SK-N-SH (cell line): Measurements from ENCODE around the gene EXPH5. TPM values are rescaled to one million over a fixed set of nuclear protein-coding genes. Genes with fewer than 3 reads are reported as not detected.
"Not testable (repeated sequence)": the region's sequence is repeated elsewhere in the genome, so short reads cannot be mapped to it uniquely, and the experiment has no call there.

Experiments used
- CTCF ChIA-PET: fragments of 300-600, 350-600 bp; formaldehyde crosslinking; extraction: SDS; loops from one replicate; lab custom pipeline; 2021; lab: Yijun Ruan, JAX
- POLR2A ChIA-PET: fragments of 350-600 bp; sonication (Branson Sonifier 250); formaldehyde crosslinking; extraction: SDS; loops from one replicate; lab custom pipeline; 2020; ENCODE audit warnings: antibody characterized with exemption, inconsistent platforms; lab: Yijun Ruan, JAX
- DNase-seq: peaks from one replicate; pipeline ENCODE4 v3.0.0; 2012
- H2AFZ ChIP-seq: fragments of 200-600 bp; sonication (generic); 2 replicates; pipeline ENCODE4 v1.8.1; 2016; ENCODE audit warnings: antibody characterized with exemption, mild to moderate bottlenecking, low read depth
- H3F3A ChIP-seq: fragments of 200-600 bp; sonication (generic); replicated peaks from 2 replicates; pipeline ENCODE3; 2016; ENCODE audit warnings: antibody characterized with exemption, mild to moderate bottlenecking; ENCODE audit not compliant: insufficient read depth
- H3K27ac ChIP-seq, 2 experiments: fragments of 200-500 bp in 1 of 2; fragments of 200-600 bp in 1 of 2; sonication (Bioruptor generic) in 1 of 2; sonication (generic), shearing (Covaris generic) in 1 of 2; 2 replicates each; pipeline versions ENCODE4 v1.5.1 to v1.6.1; 2014 to 2016; ENCODE audit warnings: low read depth in 2 of 2, inconsistent platforms in 1 of 2, low read length in 1 of 2, mild to moderate bottlenecking in 1 of 2, mixed read lengths in 1 of 2
- H3K27me3 ChIP-seq: fragments of 200-600 bp; sonication (generic), shearing (Covaris generic); 2 replicates; pipeline ENCODE4 v1.6.1; 2016; ENCODE audit warnings: mixed run types; ENCODE audit not compliant: insufficient read depth
- H3K36me3 ChIP-seq, 2 experiments: fragments of 200-500 bp in 1 of 2; fragments of 200-600 bp in 1 of 2; sonication (Bioruptor generic) in 1 of 2; sonication (generic) in 1 of 2; replicated peaks in 1 of 2; 2 replicates each; pipeline versions ENCODE3 to v1.5.1; 2014 to 2016; ENCODE audit warnings: low read length in 1 of 2, mild to moderate bottlenecking in 1 of 2; ENCODE audit not compliant: insufficient read depth in 2 of 2, control insufficient read depth in 1 of 2
- H3K4me1 ChIP-seq, 2 experiments: fragments of 200-500 bp in 1 of 2; fragments of 200-600 bp in 1 of 2; sonication (Bioruptor generic) in 1 of 2; sonication (generic), shearing (Covaris generic) in 1 of 2; 2 replicates each; pipeline versions ENCODE4 v1.5.1 to v1.6.1; 2014 to 2016; ENCODE audit warnings: low read depth in 1 of 2, low read length in 1 of 2, mixed run types in 1 of 2; ENCODE audit not compliant: insufficient read depth in 2 of 2, control insufficient read depth in 1 of 2
- H3K4me2 ChIP-seq: fragments of 200-600 bp; sonication (generic), shearing (Covaris generic); 2 replicates; pipeline ENCODE4 v1.6.1; 2017; ENCODE audit warnings: mixed run types
- H3K4me3 ChIP-seq, 2 experiments: fragments of 200-500 bp in 1 of 2; fragments of 200-600 bp in 1 of 2; sonication (Bioruptor generic) in 1 of 2; sonication (generic), shearing (Covaris generic) in 1 of 2; 2 replicates each; pipeline versions ENCODE4 v1.5.1 to v1.8.1; 2014 to 2016; ENCODE audit warnings: low read depth in 2 of 2, inconsistent platforms in 1 of 2, low read length in 1 of 2, mild to moderate bottlenecking in 1 of 2, mixed read lengths in 1 of 2, moderate library complexity in 1 of 2
- H3K79me2 ChIP-seq: fragments of 200-600 bp; sonication (generic); 2 replicates; pipeline ENCODE4 v1.8.1; 2017; ENCODE audit warnings: mild to moderate bottlenecking; ENCODE audit not compliant: insufficient read depth
- H3K9ac ChIP-seq: fragments of 200-600 bp; sonication (generic); 2 replicates; pipeline ENCODE4 v1.6.1; 2017; ENCODE audit warnings: mixed run types
- H3K9me2 ChIP-seq: fragments of 200-600 bp; sonication (generic); 2 replicates; pipeline ENCODE4 v1.6.1; 2017; ENCODE audit warnings: mixed run types
- H3K9me3 ChIP-seq: fragments of 200-600 bp; sonication (generic); 2 replicates; pipeline ENCODE4 v1.6.1; 2017; ENCODE audit warnings: mixed run types, mild to moderate bottlenecking, moderate library complexity
- H4K20me1 ChIP-seq: fragments of 200-600 bp; sonication (generic); 2 replicates; pipeline ENCODE4 v1.6.1; 2017; ENCODE audit warnings: mild to moderate bottlenecking, mixed run types; ENCODE audit not compliant: insufficient read depth
- CHD2 ChIP-seq: fragments of 150-350 bp; IDR thresholded peaks from 2 replicates; pipeline ENCODE4 v1.6.1; 2018; ENCODE audit warnings: low read length; ENCODE audit not compliant: partially characterized antibody
- EP300 ChIP-seq, 2 experiments: IDR thresholded peaks; 2 replicates each; pipeline versions ENCODE4 v1.4.0 to v1.6.1; 2012; ENCODE audit warnings: borderline replicate concordance in 1 of 2, low read depth in 1 of 2, low read length in 1 of 2
- GABPA ChIP-seq: IDR thresholded peaks from 2 replicates; pipeline ENCODE4 v1.4.0; 2012; ENCODE audit warnings: low read depth, mild to moderate bottlenecking
- MEF2A ChIP-seq: IDR thresholded peaks from 2 replicates; pipeline ENCODE4 v1.4.0; 2012; ENCODE audit warnings: low read depth, borderline replicate concordance
- RFX5 ChIP-seq: IDR thresholded peaks from 2 replicates; pipeline ENCODE4 v1.6.1; 2012; ENCODE audit warnings: mild to moderate bottlenecking, improper control_type of control experiment, low read length
- ZBTB33 ChIP-seq: IDR thresholded peaks from 2 replicates; pipeline ENCODE4 v1.4.0; 2012; ENCODE audit warnings: low read depth, borderline replicate concordance
- WGBS: methylation state at CpG from one replicate; pipeline ENCODE4 v1.1.6; 2017; ENCODE audit warnings: low lambda C conversion rate; 5-methylcytosine and 5-hydroxymethylcytosine counted together
- polyA plus RNA-seq, 3 experiments: library from polyadenylated mRNA; depleted of rRNA; stranded (reverse); fragments of >200 nt; gene quantifications; 2 replicates each; pipeline ENCODE4 v1.2.3, GENCODE V29; 2012
- TF ChIP-seq, protein P1 (sequence below): fragments of 150-350 bp; IDR thresholded peaks from 2 replicates; pipeline ENCODE4 v1.6.1; 2017; ENCODE audit warnings: antibody characterized with exemption, low read length, low read depth, borderline replicate concordance

Gene EXPH5, protein sequence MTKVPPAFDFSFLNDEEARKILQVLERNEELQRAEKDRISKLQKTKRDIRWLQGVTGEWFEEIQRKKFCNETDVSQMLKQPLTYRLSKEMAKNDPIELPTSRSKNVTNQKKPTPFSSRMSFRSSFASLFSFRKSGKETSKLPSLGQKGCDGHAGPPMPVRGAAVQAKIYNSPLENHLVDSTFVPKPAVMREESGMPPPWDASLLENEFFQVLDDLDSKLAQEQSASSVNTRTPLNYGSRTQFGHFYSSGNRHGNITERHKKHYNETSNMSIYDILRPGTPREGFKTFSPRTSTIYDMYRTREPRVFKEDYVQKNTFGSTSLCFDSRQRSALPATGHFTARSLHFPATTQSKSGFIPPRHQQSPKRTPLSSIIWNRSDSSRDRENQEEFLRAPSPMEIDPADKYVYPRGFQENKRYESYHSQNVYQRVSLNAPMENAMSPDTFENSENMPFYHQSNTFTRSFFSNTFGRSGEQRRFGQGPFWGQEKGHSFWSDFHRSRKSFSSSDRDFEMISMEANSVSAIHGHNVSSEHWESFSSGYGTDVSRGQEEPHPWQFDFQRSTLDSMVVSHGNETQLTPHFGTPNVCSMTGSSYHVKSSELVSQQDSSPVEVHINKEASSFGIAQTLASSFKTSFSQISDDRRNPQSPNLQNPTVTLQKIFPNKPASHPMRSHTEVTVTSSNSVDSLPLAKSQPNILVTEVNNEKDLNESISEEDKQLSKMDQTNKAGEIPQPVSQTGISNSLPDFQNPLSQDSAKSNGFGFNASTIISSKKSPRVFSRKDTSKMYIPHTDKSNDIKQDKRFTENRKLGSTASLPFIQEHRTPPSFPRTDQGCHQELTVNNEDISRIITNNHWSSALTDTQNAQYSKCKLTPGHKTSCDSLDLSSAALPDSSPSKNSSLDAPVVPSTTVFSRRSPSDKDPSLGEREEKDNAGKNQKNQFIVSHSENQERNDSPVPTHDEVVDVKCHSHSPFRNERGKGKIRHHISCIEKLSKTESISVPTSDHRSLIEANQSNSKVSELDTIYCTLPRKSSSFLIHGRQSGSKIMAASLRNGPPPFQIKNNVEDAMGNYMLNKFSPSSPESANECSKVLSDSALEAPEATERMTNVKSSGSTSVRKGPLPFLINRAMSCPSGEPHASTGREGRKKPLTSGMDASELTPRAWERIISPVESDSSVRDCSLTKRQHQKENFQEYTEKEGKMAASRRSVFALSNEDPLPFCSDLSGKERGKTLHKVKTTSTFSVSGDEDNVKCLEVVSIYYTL (N-terminal part only)
- 0.03 and 0.05 TPM in 2 replicates for polyA plus RNA-seq (2012; rRNA removed)
- 0.03 and 0.05 TPM in 2 replicates for polyA plus RNA-seq (2012; cell fraction: cytosol; rRNA removed)
- polyA plus RNA-seq (2012; cell fraction: nucleus; rRNA removed) = 0.04 and 0.05 TPM in 2 replicates

DNA sequence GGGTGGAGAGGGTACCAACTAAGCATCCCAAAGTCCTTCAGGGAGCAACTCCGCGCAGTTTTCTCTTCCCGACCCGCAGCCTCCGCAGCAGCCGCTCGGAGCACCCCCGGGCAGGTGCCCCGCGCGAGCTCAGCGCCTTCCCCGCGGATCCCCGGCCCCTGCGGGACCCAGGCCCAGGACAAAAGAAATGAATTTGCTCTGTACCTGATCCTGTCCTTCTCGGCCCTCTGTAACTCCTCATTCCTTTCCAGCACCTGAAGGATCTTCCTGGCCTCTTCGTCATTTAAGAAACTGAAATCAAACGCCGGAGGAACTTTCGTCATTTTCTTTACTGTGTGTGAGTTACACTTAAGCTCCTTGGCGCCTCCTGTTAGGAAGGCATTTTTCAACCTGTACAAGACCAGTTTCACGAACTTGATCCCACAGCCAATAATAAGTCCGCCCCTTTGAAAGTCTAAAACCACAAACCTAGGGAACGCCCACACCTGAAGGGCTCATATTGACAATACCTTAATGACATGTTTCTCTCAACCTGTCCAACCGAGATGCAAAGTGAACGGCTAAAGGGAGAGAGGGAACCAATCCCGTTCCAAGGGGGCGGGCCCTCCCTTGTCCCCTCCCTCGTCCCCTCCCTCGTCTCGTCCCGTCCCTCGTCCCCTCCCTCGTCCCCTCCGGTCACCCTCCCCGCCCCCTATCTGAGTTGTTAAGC, at the start of gene EXPH5:
Gene EXPH5, minus strand, starts transcription at position 555 of the 709 bp plus-strand sequence. Its CDS starts 232 bp downstream, at position 323.
- TF ChIP-seq, protein P1, sequence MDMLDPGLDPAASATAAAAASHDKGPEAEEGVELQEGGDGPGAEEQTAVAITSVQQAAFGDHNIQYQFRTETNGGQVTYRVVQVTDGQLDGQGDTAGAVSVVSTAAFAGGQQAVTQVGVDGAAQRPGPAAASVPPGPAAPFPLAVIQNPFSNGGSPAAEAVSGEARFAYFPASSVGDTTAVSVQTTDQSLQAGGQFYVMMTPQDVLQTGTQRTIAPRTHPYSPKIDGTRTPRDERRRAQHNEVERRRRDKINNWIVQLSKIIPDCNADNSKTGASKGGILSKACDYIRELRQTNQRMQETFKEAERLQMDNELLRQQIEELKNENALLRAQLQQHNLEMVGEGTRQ = no peak
- TF ChIP-seq RFX5 (0 out of 2 replicates have a peak, but pooled peaks have one; percentile 1), GABPA (no peak), EP300 (IDR thresholded peaks at IDR 0.05; ENCODE audit: borderline replicate concordance in 1 of 2, low read depth in 1 of 2, low read length in 1 of 2) (no peak), ZBTB33 (no peak), CHD2 (peak; percentile 19), MEF2A (no peak)
- TF ChIP-seq, all 33 proteins: peak for 2
- H3F3A ChIP-seq = no peaks in the 10 kb centered on the region
- WGBS = under 1% methylated on average over 26 of the region's 37 CpGs
- H3K4me1 ChIP-seq = peaks cover 0 to 16% of the 10 kb centered on the region in 2 experiments; a peak in 2 of 4 replicates
- DNase-seq = peak; percentile 92
- H3K9me3 ChIP-seq = no peaks in the 10 kb centered on the region
- H3K36me3 ChIP-seq = no peaks in the 10 kb centered on the region
- H3K79me2 ChIP-seq = no peaks in the 10 kb centered on the region
- H3K27me3 ChIP-seq = peaks cover 16% of the 10 kb centered on the region; the same call in 1 of the 2 replicates
- ChIA-PET CTCF (no interaction called here), POLR2A (interaction anchor here (0.9 kb wide), 1 partner anchor 99 kb away, joined by 3 read pairs; no protein-coding TSS in a partner anchor)
- no peaks in the 10 kb centered on the region for H4K20me1 ChIP-seq
- peak within 1 kb of the TSS in 1 of 2 experiments; percentile 70; a peak in 2 of 4 replicates for H3K27ac ChIP-seq
- no peaks in the 10 kb centered on the region for H3K9me2 ChIP-seq
- H3K4me3 ChIP-seq = peak within 1 kb of the TSS; percentile 73 to 76
- H3K9ac ChIP-seq = peak within 1 kb of the TSS; percentile 36; the same call in 1 of the 2 replicates
- peak within 1 kb of the TSS; percentile 89 for H3K4me2 ChIP-seq
- peak within 1 kb of the TSS; percentile 80 for H2AFZ ChIP-seq

- H2AFZ ChIP-seq, H4K20me1 ChIP-seq, H3K4me1 ChIP-seq, H3K4me2 ChIP-seq, H3K4me3 ChIP-seq, H3F3A ChIP-seq, DNase-seq, H3K9me2 ChIP-seq, POLR2A ChIA-PET, H3K27ac ChIP-seq, H3K9me3 ChIP-seq, H3K79me2 ChIP-seq, H3K27me3 ChIP-seq, H3K9ac ChIP-seq, H3K36me3 ChIP-seq: not testable (repeated sequence)
- CTCF ChIA-PET = interaction anchor here (1.6 kb wide), 1 partner anchor 523 kb away, joined by 3 read pairs; no protein-coding TSS in a partner anchor
- WGBS = 55% methylated on average over 1 of the region's 1 CpG
Measured at GRCh38 chr11:108641752-108642151, 48.2 kb upstream of the EXPH5 start.
